ENCODE measurements around the gene TBXAS1. TPM values are rescaled to one million over a fixed set of nuclear protein-coding genes. Genes with fewer than 3 reads are reported as not detected.

Gene TBXAS1
- total RNA-seq, 4 donors from 2014 or later, result 9.8 to 31.3 (median 13.5) TPM

DNA sequence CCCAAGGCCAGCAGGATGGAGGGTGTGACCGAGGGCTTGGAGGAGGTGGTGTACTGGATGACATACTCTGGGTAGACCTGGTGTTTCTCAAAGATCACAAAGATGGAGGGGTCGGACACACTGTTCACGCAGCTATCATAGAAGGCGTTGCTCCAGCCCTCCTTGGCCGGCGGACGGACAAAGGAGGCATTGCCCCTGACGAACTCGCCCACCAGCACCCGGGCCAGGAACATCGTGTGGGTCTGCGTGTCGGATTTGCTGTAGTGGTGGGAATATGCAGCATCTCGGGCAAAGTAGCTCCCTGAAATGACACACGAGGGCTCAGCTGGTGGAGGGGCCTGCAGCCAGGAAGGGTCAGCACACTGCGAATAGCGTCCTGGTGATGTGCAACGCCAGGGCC lies 195.5 kb downstream of the TBXAS1 start:
- Histone ChIP-seq H3K27ac (replicated peaks in 1 of 4) (no peak overlapping the region), H3K27me3 (no peaks in the 10 kb centered on the region), H3K4me1 (no peaks in the 10 kb centered on the region), H3K36me3 (peaks cover 14 to 68% (median 61%) of the 10 kb centered on the region in 4 donors), H3K9me3 (no peaks in the 10 kb centered on the region), H3K4me3 (no peak overlapping the region)
- intact Hi-C loops (cut with DNase I), result no loop called here
- TF ChIP-seq POLR2A (IDR thresholded peaks at IDR 0.05; ENCODE audit: low read depth), result no peak
- no peak for TF ChIP-seq EP300 (IDR thresholded peaks at IDR 0.05)
- no peak for TF ChIP-seq POLR2AphosphoS5 (IDR thresholded peaks at IDR 0.05)
- TF ChIP-seq, protein P1, sequence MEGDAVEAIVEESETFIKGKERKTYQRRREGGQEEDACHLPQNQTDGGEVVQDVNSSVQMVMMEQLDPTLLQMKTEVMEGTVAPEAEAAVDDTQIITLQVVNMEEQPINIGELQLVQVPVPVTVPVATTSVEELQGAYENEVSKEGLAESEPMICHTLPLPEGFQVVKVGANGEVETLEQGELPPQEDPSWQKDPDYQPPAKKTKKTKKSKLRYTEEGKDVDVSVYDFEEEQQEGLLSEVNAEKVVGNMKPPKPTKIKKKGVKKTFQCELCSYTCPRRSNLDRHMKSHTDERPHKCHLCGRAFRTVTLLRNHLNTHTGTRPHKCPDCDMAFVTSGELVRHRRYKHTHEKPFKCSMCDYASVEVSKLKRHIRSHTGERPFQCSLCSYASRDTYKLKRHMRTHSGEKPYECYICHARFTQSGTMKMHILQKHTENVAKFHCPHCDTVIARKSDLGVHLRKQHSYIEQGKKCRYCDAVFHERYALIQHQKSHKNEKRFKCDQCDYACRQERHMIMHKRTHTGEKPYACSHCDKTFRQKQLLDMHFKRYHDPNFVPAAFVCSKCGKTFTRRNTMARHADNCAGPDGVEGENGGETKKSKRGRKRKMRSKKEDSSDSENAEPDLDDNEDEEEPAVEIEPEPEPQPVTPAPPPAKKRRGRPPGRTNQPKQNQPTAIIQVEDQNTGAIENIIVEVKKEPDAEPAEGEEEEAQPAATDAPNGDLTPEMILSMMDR (IDR thresholded peaks at IDR 0.05), result no peak
- WGBS, result 91% methylated on average over 15 of the region's 18 CpGs
- no peak for DNase-seq (ENCODE audit: extremely low spot score)

DNA sequence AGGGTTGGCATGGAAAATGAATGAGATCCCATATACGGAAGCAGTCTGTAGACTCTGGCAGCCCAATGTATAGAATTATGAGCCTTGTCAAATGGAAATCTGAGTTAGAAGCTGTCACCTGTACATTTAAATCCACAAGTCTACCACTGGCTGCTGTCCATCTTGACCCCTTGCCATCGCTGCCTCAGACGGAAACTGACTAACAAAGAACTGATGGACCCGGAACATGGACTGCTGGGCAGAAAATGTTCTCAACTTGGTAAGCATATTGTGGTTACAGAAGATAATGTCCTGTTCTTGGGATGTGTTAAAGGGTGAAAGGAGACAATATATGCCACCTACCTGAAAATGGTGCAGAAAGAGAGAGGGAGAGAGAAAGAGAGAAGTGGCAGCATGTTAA lies 196.2 kb downstream of the TBXAS1 start:
- WGBS, result 98% methylated on average over 4 of the region's 4 CpGs
- TF ChIP-seq POLR2AphosphoS5 (IDR thresholded peaks at IDR 0.05) (no peak), EP300 (IDR thresholded peaks at IDR 0.05) (no peak), POLR2A (IDR thresholded peaks at IDR 0.05; ENCODE audit: low read depth) (no peak)
- TF ChIP-seq, protein P1 (IDR thresholded peaks at IDR 0.05), result no peak
- H3K27ac ChIP-seq (replicated peaks in 1 of 4), result no peak overlapping the region
- intact Hi-C loops (cut with DNase I), result no loop called here
- no peaks in the 10 kb centered on the region for H3K27me3 ChIP-seq
- no peak for DNase-seq (ENCODE audit: extremely low spot score)
- peaks cover 14 to 75% (median 61%) of the 10 kb centered on the region in 4 donors for H3K36me3 ChIP-seq
- H3K4me3 ChIP-seq, result no peak overlapping the region
- no peaks in the 10 kb centered on the region for H3K9me3 ChIP-seq
- H3K4me1 ChIP-seq, result no peaks in the 10 kb centered on the region

GRCh38 chr7:140025814-140026433 lies 196.9 kb downstream of the TBXAS1 start:
- 89% methylated on average over 12 of the region's 12 CpGs for WGBS
- Histone ChIP-seq H3K4me3 (no peak overlapping the region), H3K4me1 (no peaks in the 10 kb centered on the region), H3K27me3 (no peaks in the 10 kb centered on the region), H3K36me3 (peaks cover 14 to 81% (median 64%) of the 10 kb centered on the region in 4 donors), H3K27ac (replicated peaks in 1 of 4) (no peak overlapping the region), H3K9me3 (no peaks in the 10 kb centered on the region)
- DNase-seq (ENCODE audit: extremely low spot score), result no peak
- no peak for TF ChIP-seq POLR2A (IDR thresholded peaks at IDR 0.05; ENCODE audit: low read depth)
- no peak for TF ChIP-seq POLR2AphosphoS5 (IDR thresholded peaks at IDR 0.05)
- TF ChIP-seq, protein P1 (IDR thresholded peaks at IDR 0.05), result no peak
- no peak for TF ChIP-seq EP300 (IDR thresholded peaks at IDR 0.05)
- intact Hi-C loops (cut with DNase I), result no loop called here

DNA sequence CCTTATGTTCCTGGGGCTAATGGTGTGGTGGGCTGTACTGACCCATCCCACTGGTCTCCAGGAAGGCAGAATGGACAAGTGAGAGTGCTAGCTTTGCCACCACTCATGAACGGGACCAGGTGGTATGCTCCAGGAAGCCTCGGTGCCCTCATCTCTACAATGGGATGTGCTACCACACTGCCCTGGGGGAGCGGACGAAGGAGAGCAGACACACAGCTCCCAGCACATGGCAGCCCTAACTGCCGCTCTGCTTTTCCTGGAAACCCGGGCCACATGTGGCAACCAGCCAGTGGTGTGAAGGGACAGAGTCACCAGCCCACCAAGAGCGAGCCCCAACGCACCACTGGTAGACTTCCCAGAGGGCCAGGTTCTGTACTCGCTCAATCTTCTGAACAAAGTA lies 197.9 kb downstream of the TBXAS1 start:
- Histone ChIP-seq H3K27me3 (no peaks in the 10 kb centered on the region), H3K27ac (replicated peaks in 1 of 4) (no peak overlapping the region), H3K9me3 (no peaks in the 10 kb centered on the region), H3K4me1 (no peaks in the 10 kb centered on the region), H3K36me3 (peaks cover 19 to 84% (median 64%) of the 10 kb centered on the region in 4 donors), H3K4me3 (no peak overlapping the region)
- 99% methylated on average over 9 of the region's 9 CpGs for WGBS
- no peak for DNase-seq (ENCODE audit: extremely low spot score)
- TF ChIP-seq, protein P1 (IDR thresholded peaks at IDR 0.05), result no peak
- TF ChIP-seq POLR2A (IDR thresholded peaks at IDR 0.05; ENCODE audit: low read depth), result no peak
- TF ChIP-seq EP300 (IDR thresholded peaks at IDR 0.05), result no peak
- no peak for TF ChIP-seq POLR2AphosphoS5 (IDR thresholded peaks at IDR 0.05)
- intact Hi-C loops (cut with DNase I), result no loop called here

DNA sequence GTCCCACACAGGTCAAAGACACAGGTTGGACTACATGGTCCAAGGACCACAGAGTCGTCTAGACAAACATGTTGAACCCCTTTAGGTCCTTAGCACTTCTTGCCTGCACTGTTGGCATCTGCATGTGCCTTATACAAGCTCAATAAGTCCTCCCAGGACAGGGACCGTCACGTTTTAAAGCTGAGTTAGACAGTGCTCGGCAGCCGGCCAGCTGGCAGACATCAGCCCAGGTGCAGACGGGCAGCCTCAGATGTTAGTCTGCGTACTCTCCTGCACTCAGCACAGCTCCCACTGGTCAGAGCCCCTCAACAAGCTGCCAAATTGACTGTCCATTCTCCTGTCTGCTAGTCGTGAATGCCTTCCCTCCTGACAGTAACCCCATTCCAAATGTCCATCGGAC lies 198.8 kb downstream of the TBXAS1 start:
- H3K36me3 ChIP-seq, result peaks cover 20 to 78% (median 57%) of the 10 kb centered on the region in 4 donors
- H3K27ac ChIP-seq (replicated peaks in 1 of 4), result no peak overlapping the region
- intact Hi-C loops (cut with DNase I), result no loop called here
- H3K4me1 ChIP-seq, result no peaks in the 10 kb centered on the region
- H3K9me3 ChIP-seq, result no peaks in the 10 kb centered on the region
- TF ChIP-seq, protein P1 (IDR thresholded peaks at IDR 0.05), result no peak
- no peak for TF ChIP-seq POLR2AphosphoS5 (IDR thresholded peaks at IDR 0.05)
- TF ChIP-seq EP300 (IDR thresholded peaks at IDR 0.05), result no peak
- no peak for TF ChIP-seq POLR2A (IDR thresholded peaks at IDR 0.05; ENCODE audit: low read depth)
- DNase-seq (ENCODE audit: extremely low spot score), result no peak
- WGBS, result 77% methylated on average over 6 of the region's 9 CpGs
- no peaks in the 10 kb centered on the region for H3K27me3 ChIP-seq
- H3K4me3 ChIP-seq, result no peak overlapping the region

Data from esophagus muscularis mucosa (tissue), 4 donors.